A549 (cell line): ENCODE results near the gene TEX35. TPM values are rescaled to one million over a fixed set of nuclear protein-coding genes. Genes with fewer than 3 reads are reported as not detected.

Source experiments
- ATAC-seq, 2 experiments: fragments of 200-7000 bp in 1 of 2; fragments of >200 bp in 1 of 2; cut with Nextera tagmentation in 1 of 2; cut with Tn5 transposase in 1 of 2; 3 replicates each; pipeline versions ENCODE4 v1.8.0 to v1.9.1; 2018 to 2020; ENCODE audit warnings: mild to moderate bottlenecking in 1 of 2, moderate library complexity in 1 of 2
- CTCF ChIA-PET: fragments of 300-600 bp; sonication (Branson Sonifier 250); formaldehyde crosslinking; extraction: SDS; loops from one replicate; lab custom pipeline; 2021; ENCODE audit warnings: antibody characterized with exemption, inconsistent platforms; lab: Yijun Ruan, JAX
- POLR2A ChIA-PET: fragments of 350-600 bp; formaldehyde crosslinking; extraction: SDS; loops from one replicate; lab custom pipeline; 2021; ENCODE audit warnings: antibody characterized with exemption, inconsistent platforms; lab: Yijun Ruan, JAX
- DNase-seq, 2 experiments: peaks; one replicate each; pipeline versions ENCODE4 v3.0.0 to v3.0.0-alpha.2; 2011 to 2016; ENCODE audit warnings: low read depth in 1 of 2, low spot score in 1 of 2
- FAIRE-seq: peaks from 2 replicates; lab custom pipeline; 2011; peaks lifted over from hg19 to GRCh38; lab: Jason Lieb, UNC
- H3K27ac ChIP-seq, 2 experiments: fragments of >200 bp; sonication (Bioruptor Twin); formaldehyde crosslinking; 3 replicates each; pipeline ENCODE4 v1.5.1; 2016 to 2017
- H3K4me1 ChIP-seq: fragments of >200 bp; sonication (Bioruptor Twin); formaldehyde crosslinking; 3 replicates; pipeline ENCODE4 v1.6.1; 2016
- H3K4me2 ChIP-seq: fragments of >200 bp; sonication (Bioruptor Twin); formaldehyde crosslinking; 3 replicates; pipeline ENCODE4 v1.6.1; 2016
- H3K4me3 ChIP-seq: fragments of >200 bp; sonication (Bioruptor Twin); formaldehyde crosslinking; 3 replicates; pipeline ENCODE4 v1.5.1; 2016
- H3K9me3 ChIP-seq: fragments of >200 bp; sonication (Bioruptor Twin); formaldehyde crosslinking; 3 replicates; pipeline ENCODE4 v1.6.1; 2016
- CBX8 ChIP-seq: fragments of 200-600 bp; sonication (generic); IDR thresholded peaks from 2 replicates; pipeline ENCODE4 v1.6.1; 2016
- CEBPB ChIP-seq, 2 experiments: fragments of >200 bp in 1 of 2; sonication (Bioruptor Twin) in 1 of 2; formaldehyde crosslinking in 1 of 2; IDR thresholded peaks; 2 replicates each; pipeline ENCODE4 v1.6.1; 2012 to 2016
- CHD2 ChIP-seq: fragments of 150-350 bp; IDR thresholded peaks from 2 replicates; pipeline ENCODE4 v1.6.1; 2014; ENCODE audit warnings: low read length; ENCODE audit not compliant: partially characterized antibody
- EHF ChIP-seq: fragments of 250-450 bp; sonication (Bioruptor Pico); IDR thresholded peaks from 2 replicates; pipeline ENCODE4 v1.5.0; 2020; ENCODE audit warnings: mild to moderate bottlenecking
- EP300 ChIP-seq, 2 experiments: fragments of >200 bp; sonication (Bioruptor Twin); formaldehyde crosslinking; IDR thresholded peaks; 2 replicates in 1 of 2; 3 replicates in 1 of 2; pipeline ENCODE4 v1.6.1; 2016 to 2017
- ESRRA ChIP-seq: fragments of 150-350 bp; IDR thresholded peaks from 2 replicates; pipeline ENCODE4 v1.6.1; 2014; ENCODE audit warnings: mild to moderate bottlenecking, low read length, borderline replicate concordance
- FOSB ChIP-seq: fragments of 250-450 bp; sonication (Bioruptor Pico); IDR thresholded peaks from 2 replicates; pipeline ENCODE4 v1.5.0; 2020; ENCODE audit warnings: mild to moderate bottlenecking, moderate library complexity
- FOSL2 ChIP-seq, 2 experiments: fragments of 450-650 bp in 1 of 2; fragments of >200 bp in 1 of 2; sonication (Bioruptor Twin) in 1 of 2; formaldehyde crosslinking; IDR thresholded peaks; 2 replicates each; pipeline versions ENCODE4 v1.5.0 to v1.6.1; 2016 to 2020; ENCODE audit warnings: mild to moderate bottlenecking in 1 of 2, moderate library complexity in 1 of 2
- FOXS1 ChIP-seq: fragments of 250-450 bp; sonication (Bioruptor Pico); IDR thresholded peaks from 2 replicates; pipeline ENCODE4 v1.5.0; 2020; ENCODE audit warnings: mild to moderate bottlenecking, moderate library complexity
- HDAC2 ChIP-seq: fragments of 200-600 bp; sonication (generic); IDR thresholded peaks from 2 replicates; pipeline ENCODE4 v1.6.1; 2016
- HOXB5 ChIP-seq: fragments of 250-450 bp; sonication (Bioruptor Pico); IDR thresholded peaks from 2 replicates; pipeline ENCODE4 v1.5.0; 2020; ENCODE audit warnings: mild to moderate bottlenecking, moderate library complexity
- MYC ChIP-seq: IDR thresholded peaks from 2 replicates; pipeline ENCODE4 v1.6.1; 2012; ENCODE audit warnings: mild to moderate bottlenecking, inconsistent platforms, low read length, improper control_type of control experiment, borderline replicate concordance
- NFE2L2 ChIP-seq: fragments of 150-350 bp; conservative IDR thresholded peaks from 2 replicates; pipeline ENCODE4 v1.6.1; 2014; ENCODE audit warnings: low read length
- NR3C1 ChIP-seq: fragments of >200 bp; sonication (Bioruptor Twin); formaldehyde crosslinking; IDR thresholded peaks from 3 replicates; pipeline ENCODE4 v1.6.1; 2017
- RFX5 ChIP-seq: fragments of 450-650 bp; IDR thresholded peaks from 2 replicates; pipeline ENCODE4 v1.7.1; 2014; ENCODE audit warnings: antibody characterized with exemption, mild to moderate bottlenecking, moderate library complexity
- ZNF302 ChIP-seq: fragments of 250-450 bp; sonication (Bioruptor Pico); IDR thresholded peaks from 2 replicates; pipeline ENCODE4 v1.9.0; 2021; ENCODE audit warnings: inconsistent platforms, mild to moderate bottlenecking, moderate library complexity
- ZSCAN20 ChIP-seq: fragments of 250-450 bp; sonication (Bioruptor Pico); IDR thresholded peaks from 2 replicates; pipeline ENCODE4 v1.8.0; 2022; ENCODE audit warnings: mild to moderate bottlenecking, moderate library complexity
- WGBS: methylation state at CpG from one replicate; pipeline ENCODE4 v1.1.6; 2017; ENCODE audit errors: missing lambda C conversion rate; 5-methylcytosine and 5-hydroxymethylcytosine counted together
- polyA plus RNA-seq, 4 experiments: library from polyadenylated mRNA; depleted of rRNA in 3 of 4; stranded (reverse); fragments of >200 nt; fragmentation: RNase III in 1 of 4; extraction: RNeasy Plus Mini Kit Qiagen cat#74134 plus additional on column Dnase treatment in 1 of 4; gene quantifications; 2 replicates in 3 of 4; 3 replicates in 1 of 4; pipeline ENCODE4 v1.2.3, GENCODE V29; 2011 to 2017
- TF ChIP-seq, protein P1 (sequence below): fragments of 250-450 bp; sonication (Bioruptor Pico); IDR thresholded peaks from 2 replicates; pipeline ENCODE4 v1.5.0; 2021; ENCODE audit warnings: mild to moderate bottlenecking, moderate library complexity, borderline replicate concordance
- TF ChIP-seq, protein P2 (sequence below): fragments of >200 bp; sonication (Bioruptor Twin); formaldehyde crosslinking; IDR thresholded peaks from 3 replicates; pipeline ENCODE4 v1.5.1; 2016
- TF ChIP-seq, protein P3 (sequence below): IDR thresholded peaks from 2 replicates; pipeline ENCODE4 v1.6.1; 2012
- TF ChIP-seq, protein P4 (sequence below): fragments of 200-600 bp; sonication (generic); IDR thresholded peaks from 2 replicates; pipeline ENCODE4 v1.6.1; 2016; ENCODE audit warnings: antibody characterized with exemption, mild to moderate bottlenecking, moderate library complexity

Gene TEX35
- polyA plus RNA-seq, 2 of the 4 experiments (the other 2 are of a cell fraction), result not detected

DNA sequence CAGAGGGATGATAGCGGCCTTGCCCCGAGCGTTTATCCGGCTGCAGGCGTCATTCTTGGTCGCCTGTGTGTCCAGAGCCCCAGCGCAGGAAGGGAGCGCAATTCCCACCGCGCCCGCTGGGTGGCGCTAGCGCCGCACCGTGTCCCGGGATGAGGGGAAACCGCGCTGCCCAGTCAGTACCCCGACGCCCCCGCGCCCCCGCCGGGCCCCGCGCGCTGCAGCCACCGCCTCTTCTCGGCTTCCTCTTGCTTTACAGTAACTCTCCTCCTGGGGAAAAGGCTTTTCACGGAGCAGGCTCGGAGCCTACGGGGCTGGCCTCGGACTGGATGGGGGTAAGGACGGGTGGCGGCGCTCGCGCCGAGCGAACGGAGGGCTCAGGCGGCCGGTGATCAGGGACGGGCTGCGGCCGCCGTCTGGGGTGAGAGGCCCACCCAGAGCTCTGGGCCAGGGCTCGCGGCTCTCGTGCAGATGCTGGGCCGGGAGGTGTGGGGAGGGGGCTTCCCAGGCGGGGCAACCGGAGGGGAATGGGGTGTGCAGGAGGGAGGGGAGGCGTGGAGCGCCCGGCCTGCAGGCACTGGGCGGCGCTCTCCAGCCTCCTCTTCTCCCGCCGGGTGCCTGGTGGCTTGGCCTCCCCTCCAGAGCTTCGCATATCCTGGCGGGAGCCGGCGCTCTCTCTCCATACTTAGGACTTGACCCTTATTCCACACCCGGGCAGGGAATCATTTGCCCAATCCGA is 29.8 kb downstream of the TEX35 start (continued):
- TF ChIP-seq, protein P1, sequence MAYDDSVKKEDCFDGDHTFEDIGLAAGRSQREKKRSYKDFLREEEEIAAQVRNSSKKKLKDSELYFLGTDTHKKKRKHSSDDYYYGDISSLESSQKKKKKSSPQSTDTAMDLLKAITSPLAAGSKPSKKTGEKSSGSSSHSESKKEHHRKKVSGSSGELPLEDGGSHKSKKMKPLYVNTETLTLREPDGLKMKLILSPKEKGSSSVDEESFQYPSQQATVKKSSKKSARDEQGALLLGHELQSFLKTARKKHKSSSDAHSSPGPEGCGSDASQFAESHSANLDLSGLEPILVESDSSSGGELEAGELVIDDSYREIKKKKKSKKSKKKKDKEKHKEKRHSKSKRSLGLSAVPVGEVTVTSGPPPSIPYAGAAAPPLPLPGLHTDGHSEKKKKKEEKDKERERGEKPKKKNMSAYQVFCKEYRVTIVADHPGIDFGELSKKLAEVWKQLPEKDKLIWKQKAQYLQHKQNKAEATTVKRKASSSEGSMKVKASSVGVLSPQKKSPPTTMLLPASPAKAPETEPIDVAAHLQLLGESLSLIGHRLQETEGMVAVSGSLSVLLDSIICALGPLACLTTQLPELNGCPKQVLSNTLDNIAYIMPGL, result peak; percentile 54; the same call in 1 of the 2 replicates
- no peak for TF ChIP-seq FOSL2 (IDR thresholded peaks at IDR 0.05)
- TF ChIP-seq FOSL2 (CRISPR knock-in tag; IDR thresholded peaks at IDR 0.05), result no peak
- TF ChIP-seq FOXS1 (CRISPR knock-in tag), result no peak
- TF ChIP-seq, protein P2, sequence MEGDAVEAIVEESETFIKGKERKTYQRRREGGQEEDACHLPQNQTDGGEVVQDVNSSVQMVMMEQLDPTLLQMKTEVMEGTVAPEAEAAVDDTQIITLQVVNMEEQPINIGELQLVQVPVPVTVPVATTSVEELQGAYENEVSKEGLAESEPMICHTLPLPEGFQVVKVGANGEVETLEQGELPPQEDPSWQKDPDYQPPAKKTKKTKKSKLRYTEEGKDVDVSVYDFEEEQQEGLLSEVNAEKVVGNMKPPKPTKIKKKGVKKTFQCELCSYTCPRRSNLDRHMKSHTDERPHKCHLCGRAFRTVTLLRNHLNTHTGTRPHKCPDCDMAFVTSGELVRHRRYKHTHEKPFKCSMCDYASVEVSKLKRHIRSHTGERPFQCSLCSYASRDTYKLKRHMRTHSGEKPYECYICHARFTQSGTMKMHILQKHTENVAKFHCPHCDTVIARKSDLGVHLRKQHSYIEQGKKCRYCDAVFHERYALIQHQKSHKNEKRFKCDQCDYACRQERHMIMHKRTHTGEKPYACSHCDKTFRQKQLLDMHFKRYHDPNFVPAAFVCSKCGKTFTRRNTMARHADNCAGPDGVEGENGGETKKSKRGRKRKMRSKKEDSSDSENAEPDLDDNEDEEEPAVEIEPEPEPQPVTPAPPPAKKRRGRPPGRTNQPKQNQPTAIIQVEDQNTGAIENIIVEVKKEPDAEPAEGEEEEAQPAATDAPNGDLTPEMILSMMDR, result peak; percentile 97
- TF ChIP-seq FOSB (CRISPR knock-in tag), result no peak
- no peak for TF ChIP-seq NR3C1
- TF ChIP-seq, protein P3, sequence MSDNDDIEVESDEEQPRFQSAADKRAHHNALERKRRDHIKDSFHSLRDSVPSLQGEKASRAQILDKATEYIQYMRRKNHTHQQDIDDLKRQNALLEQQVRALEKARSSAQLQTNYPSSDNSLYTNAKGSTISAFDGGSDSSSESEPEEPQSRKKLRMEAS, result peak; percentile 67

DNA sequence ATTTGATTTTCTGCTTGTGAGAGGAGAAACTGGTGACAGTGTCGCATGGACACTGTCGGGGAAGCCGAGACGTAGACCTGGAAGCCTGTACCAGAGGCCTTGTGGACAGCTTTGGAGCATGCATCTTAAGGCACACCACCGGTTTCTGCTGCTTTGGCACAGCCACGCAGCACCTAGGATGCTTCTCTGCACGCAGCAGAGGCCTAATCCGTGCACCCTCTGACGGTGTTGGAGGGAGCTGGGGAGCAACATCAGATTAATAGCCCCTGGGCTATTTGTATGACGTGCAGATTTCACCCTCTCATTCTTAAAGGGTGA is 30.3 kb downstream of the TEX35 start:
- WGBS, result 10% methylated on average over 10 of the region's 10 CpGs
- H3K4me2 ChIP-seq, result peak overlapping the region; percentile 81
- H3K4me1 ChIP-seq, result peaks cover 40% of the 10 kb centered on the region
- TF ChIP-seq, protein P3, result 0 out of 2 replicates have a peak, but pooled peaks have one; percentile 26
- TF ChIP-seq NFE2L2 (no peak), EP300 (IDR thresholded peaks at IDR 0.05) (no peak), ESRRA (no peak), CEBPB (IDR thresholded peaks at IDR 0.05) (no peak), MYC (no peak), ZNF302 (no peak)
- H3K27ac ChIP-seq, result peak overlapping the region; percentile 94 to 98
- CTCF ChIA-PET, result interaction anchor here (0.5 to 18.9 kb wide), 59 partner anchors 8 to 755 kb away, joined by 3 to 352 read pairs (median 4); partner anchors contain the start of gene RALGPS2
- peak in 1 of 2 experiments; percentile 61 for DNase-seq
- no peaks in the 10 kb centered on the region for H3K9me3 ChIP-seq
- peak; percentile 69 to 73 for ATAC-seq
- no peak for FAIRE-seq
- peak overlapping the region; percentile 77 for H3K4me3 ChIP-seq
- POLR2A ChIA-PET, result interaction anchor here (0.6 to 2.1 kb wide), 3 partner anchors 182 to 233 kb away, joined by 3 to 12 read pairs (median 4); partner anchors contain the start of gene RALGPS2

DNA sequence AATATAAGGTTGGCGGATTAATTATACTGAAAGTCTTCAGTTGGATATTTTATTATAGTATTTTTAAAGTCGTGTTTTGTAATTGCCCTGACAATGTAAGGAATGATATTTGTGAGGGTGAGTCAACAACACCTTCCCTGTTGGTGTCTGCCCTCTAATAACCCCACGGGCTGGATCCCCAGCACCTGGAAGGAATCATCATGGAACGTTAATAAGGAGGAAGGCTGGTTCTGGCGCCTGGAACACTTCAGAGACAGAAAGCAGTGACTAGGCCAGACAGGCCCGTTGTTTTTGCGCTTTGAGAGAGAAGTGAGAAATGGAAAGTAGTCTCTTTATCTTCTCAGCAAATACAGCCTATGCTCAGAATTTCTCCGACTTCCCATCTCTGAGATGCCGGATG is 31.6 kb downstream of the TEX35 start:
- no peaks in the 10 kb centered on the region for H3K9me3 ChIP-seq
- POLR2A ChIA-PET, result no interaction called here
- CTCF ChIA-PET, result interaction anchor here (1.4 to 18.9 kb wide), 4 partner anchors 13 to 542 kb away, joined by 4 to 352 read pairs (median 53); no protein-coding TSS in a partner anchor
- peaks cover 28% of the 10 kb centered on the region for H3K4me1 ChIP-seq
- no peak overlapping the region for H3K27ac ChIP-seq
- WGBS, result 89% methylated on average over 9 of the region's 9 CpGs
- FAIRE-seq, result no peak
- no peak for DNase-seq
- H3K4me3 ChIP-seq, result no peak overlapping the region
- TF ChIP-seq CBX8 (no peak), ZNF302 (no peak), HDAC2 (no peak), HOXB5 (CRISPR knock-in tag) (no peak), ZSCAN20 (CRISPR knock-in tag) (no peak), CHD2 (no peak), EHF (CRISPR knock-in tag) (no peak), FOXS1 (CRISPR knock-in tag) (no peak), RFX5 (no peak)
- TF ChIP-seq, protein P2, result no peak
- TF ChIP-seq, protein P4, sequence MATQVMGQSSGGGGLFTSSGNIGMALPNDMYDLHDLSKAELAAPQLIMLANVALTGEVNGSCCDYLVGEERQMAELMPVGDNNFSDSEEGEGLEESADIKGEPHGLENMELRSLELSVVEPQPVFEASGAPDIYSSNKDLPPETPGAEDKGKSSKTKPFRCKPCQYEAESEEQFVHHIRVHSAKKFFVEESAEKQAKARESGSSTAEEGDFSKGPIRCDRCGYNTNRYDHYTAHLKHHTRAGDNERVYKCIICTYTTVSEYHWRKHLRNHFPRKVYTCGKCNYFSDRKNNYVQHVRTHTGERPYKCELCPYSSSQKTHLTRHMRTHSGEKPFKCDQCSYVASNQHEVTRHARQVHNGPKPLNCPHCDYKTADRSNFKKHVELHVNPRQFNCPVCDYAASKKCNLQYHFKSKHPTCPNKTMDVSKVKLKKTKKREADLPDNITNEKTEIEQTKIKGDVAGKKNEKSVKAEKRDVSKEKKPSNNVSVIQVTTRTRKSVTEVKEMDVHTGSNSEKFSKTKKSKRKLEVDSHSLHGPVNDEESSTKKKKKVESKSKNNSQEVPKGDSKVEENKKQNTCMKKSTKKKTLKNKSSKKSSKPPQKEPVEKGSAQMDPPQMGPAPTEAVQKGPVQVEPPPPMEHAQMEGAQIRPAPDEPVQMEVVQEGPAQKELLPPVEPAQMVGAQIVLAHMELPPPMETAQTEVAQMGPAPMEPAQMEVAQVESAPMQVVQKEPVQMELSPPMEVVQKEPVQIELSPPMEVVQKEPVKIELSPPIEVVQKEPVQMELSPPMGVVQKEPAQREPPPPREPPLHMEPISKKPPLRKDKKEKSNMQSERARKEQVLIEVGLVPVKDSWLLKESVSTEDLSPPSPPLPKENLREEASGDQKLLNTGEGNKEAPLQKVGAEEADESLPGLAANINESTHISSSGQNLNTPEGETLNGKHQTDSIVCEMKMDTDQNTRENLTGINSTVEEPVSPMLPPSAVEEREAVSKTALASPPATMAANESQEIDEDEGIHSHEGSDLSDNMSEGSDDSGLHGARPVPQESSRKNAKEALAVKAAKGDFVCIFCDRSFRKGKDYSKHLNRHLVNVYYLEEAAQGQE, result no peak
- H3K4me2 ChIP-seq, result no peak overlapping the region
- ATAC-seq, result no peak
